ENCODE data around the gene LRRC8C. TPM values are rescaled to one million over a fixed set of nuclear protein-coding genes. Genes with fewer than 3 reads are reported as not detected.

LRRC8C gene
- total and polyA plus RNA-seq, 2 of the 8 experiments (the other 6 are each of a cell fraction or from before 2014, with no cell fraction given), result 1.1 to 2.1 TPM

- Histone ChIP-seq H3K23ac (ENCODE audit: insufficient read length) (no peak overlapping the region), H3K23me2 (ENCODE audit: low read depth, low read length) (no peaks in the 10 kb centered on the region), H4K91ac (replicated peaks; ENCODE audit: insufficient read length, low read length) (no peak overlapping the region), H3K9ac (replicated peaks in 1 of 4; ENCODE audit: extremely low read depth in 1 of 4, low read depth in 3 of 4, low read length in 3 of 4) (no peak overlapping the region), H2AFZ (ENCODE audit: low read length) (no peak overlapping the region), H2BK12ac (ENCODE audit: low read depth, low read length) (peak overlapping the region; percentile 41; the same call in 1 of the 2 replicates), H4K20me1 (replicated peaks in 1 of 2; ENCODE audit: control insufficient read depth in 1 of 2, insufficient read depth in 2 of 2, low read length in 2 of 2) (no peaks in the 10 kb centered on the region), H3K36me3 (ENCODE audit: control insufficient read depth in 2 of 4, insufficient read depth in 4 of 4, low read length in 3 of 4) (no peaks in the 10 kb centered on the region), H2BK120ac (replicated peaks; ENCODE audit: low read depth, low read length) (no peak overlapping the region), H3K27ac (ENCODE audit: low read depth, low read length) (no peak overlapping the region), H2AK5ac (ENCODE audit: low read depth, low read length) (peak overlapping the region; percentile 97), H2BK15ac (ENCODE audit: low read length) (no peak overlapping the region), H3K4me3 (ENCODE audit: extremely low read depth in 1 of 4, insufficient read depth in 2 of 4, low read depth in 3 of 4, low read length in 4 of 4) (no peak overlapping the region), H3K18ac (ENCODE audit: extremely low read depth, low read length) (peak overlapping the region; percentile 67; the same call in 1 of the 2 replicates), H3K14ac (ENCODE audit: insufficient read length) (no peak overlapping the region), H3K4me2 (ENCODE audit: insufficient read depth in 1 of 2, low read depth in 2 of 2, low read length in 2 of 2) (peak overlapping the region; percentile 2 to 13; a peak in 1 of 4 replicates), H3K4me1 (replicated peaks in 1 of 4; ENCODE audit: control insufficient read depth in 3 of 4, insufficient read depth in 4 of 4, low read length in 3 of 4) (peaks cover 0 to 6% (median 0%) of the 10 kb centered on the region in 4 experiments; a peak in 2 of 7 replicates), H2BK5ac (ENCODE audit: low read depth, low read length) (0 out of 2 replicates have a peak overlapping the region, but pooled peaks have one; percentile 12), H3K4ac (replicated peaks; ENCODE audit: insufficient read length, low read depth, low read length) (no peak overlapping the region), H3K79me1 (ENCODE audit: low read depth, low read length) (no peaks in the 10 kb centered on the region), H2BK20ac (ENCODE audit: low read length) (no peak overlapping the region), H3K56ac (replicated peaks; ENCODE audit: insufficient read length, low read depth, low read length) (no peak overlapping the region), H3K9me3 (ENCODE audit: insufficient read depth in 2 of 2, low read depth in 1 of 2, low read length in 1 of 2) (no peaks in the 10 kb centered on the region), H3K27me3 (replicated peaks in 1 of 4; ENCODE audit: control insufficient read depth in 3 of 4, extremely low read depth in 1 of 4, insufficient read depth in 3 of 4, low read length in 3 of 4) (no peaks in the 10 kb centered on the region), H4K8ac (ENCODE audit: extremely low read depth, insufficient read depth, low read length) (no peak overlapping the region), H4K5ac (ENCODE audit: insufficient read length, low read depth, low read length) (no peak overlapping the region), H3K79me2 (ENCODE audit: control insufficient read depth in 1 of 2, insufficient read depth in 2 of 2, low read length in 2 of 2) (no peaks in the 10 kb centered on the region)
- POLR2A ChIA-PET (ENCODE audit: partially characterized antibody), result no interaction called here
- CTCF ChIA-PET (ENCODE audit: partially characterized antibody), result interaction anchor here (0.9 to 2.0 kb wide), 4 partner anchors 54 to 405 kb away, joined by 3 to 8 read pairs (median 4); no protein-coding TSS in a partner anchor
- peak; percentile 45 for FAIRE-seq
- TF ChIP-seq TAF7 (optimal IDR thresholded peaks at IDR 0.05; ENCODE audit: borderline replicate concordance, low read depth, low read length), result no peak
- DNase-seq (ENCODE audit: low read depth in 1 of 2, low spot score in 2 of 2), result no peak
- 89% methylated on average over 6 of the region's 6 CpGs; no CpG with 5 or more reads in 1 of the 2 experiments for WGBS, 2 experiments (ENCODE audit: extremely low coverage in 1 of 2, insufficient coverage in 1 of 2, insufficient read length in 1 of 2, insufficient replicate concordance in 2 of 2, low coverage in 1 of 2, low lambda C conversion rate in 2 of 2, missing lambda C conversion rate in 1 of 2)
Measured at GRCh38 chr1:89708751-89709375, 75.9 kb downstream of the LRRC8C start.

Data from H1 (cell line).